Endodermal cell (in vitro differentiated cells): ENCODE data around the gene MNAT1. TPM values are rescaled to one million over a fixed set of nuclear protein-coding genes. Genes with fewer than 3 reads are reported as not detected.

ENCODE experiments used
- DNase-seq: peaks from one replicate; pipeline ENCODE4 v3.0.0-alpha.2; 2017
- H3K27ac ChIP-seq: 2 replicates; pipeline ENCODE4 v1.5.1; 2013; ENCODE audit warnings: mild to moderate bottlenecking, low read depth, low read length, moderate library complexity
- H3K27me3 ChIP-seq: 2 replicates; pipeline ENCODE4 v1.6.1; 2013; ENCODE audit warnings: mild to moderate bottlenecking, low read length, moderate library complexity; ENCODE audit not compliant: insufficient read depth, control insufficient read depth, poor library complexity, severe bottlenecking
- H3K36me3 ChIP-seq: 2 replicates; pipeline ENCODE4 v1.7.0; 2013; ENCODE audit warnings: mild to moderate bottlenecking, low read length, moderate library complexity; ENCODE audit not compliant: control insufficient read depth, insufficient read depth
- H3K4me1 ChIP-seq: one replicate; pipeline ENCODE4 v1.7.0; 2013; ENCODE audit warnings: low read length; ENCODE audit not compliant: control insufficient read depth, insufficient read depth
- H3K4me3 ChIP-seq: 2 replicates; pipeline ENCODE4 v1.5.1; 2013; ENCODE audit warnings: mild to moderate bottlenecking, low read length, moderate library complexity
- H3K9ac ChIP-seq: 2 replicates; pipeline ENCODE4 v1.6.1; 2013; ENCODE audit warnings: mild to moderate bottlenecking, low read length, moderate library complexity; ENCODE audit not compliant: poor library complexity, severe bottlenecking; ENCODE audit errors: extremely low read depth
- H3K9me3 ChIP-seq: 2 replicates; pipeline ENCODE4 v1.6.1; 2013; ENCODE audit warnings: mild to moderate bottlenecking, low read length, moderate library complexity; ENCODE audit not compliant: control insufficient read depth
- H3K27ac Mint-ChIP-seq: 2 replicates; pipeline ENCODE4 v1.8.0; 2020; ENCODE audit warnings: mixed read lengths
- H3K27me3 Mint-ChIP-seq: 2 replicates; pipeline ENCODE4 v1.8.0; 2021; ENCODE audit warnings: mild to moderate bottlenecking, mixed read lengths; ENCODE audit not compliant: insufficient read depth
- H3K36me3 Mint-ChIP-seq: 2 replicates; pipeline ENCODE4 v1.8.0; 2020; ENCODE audit warnings: low read depth, mixed read lengths
- H3K4me1 Mint-ChIP-seq: 2 replicates; pipeline ENCODE4 v1.8.0; 2020; ENCODE audit warnings: mixed read lengths
- H3K4me3 Mint-ChIP-seq: 2 replicates; pipeline ENCODE4 v1.8.0; 2020; ENCODE audit warnings: mild to moderate bottlenecking, moderate library complexity, mixed read lengths
- H3K9me3 Mint-ChIP-seq: 2 replicates; pipeline ENCODE4 v1.8.0; 2020; ENCODE audit warnings: mild to moderate bottlenecking, mixed read lengths
- CTCF ChIP-seq: fragments of 200-600 bp; sonication (generic); conservative IDR thresholded peaks from 2 replicates; pipeline ENCODE4 v1.5.0; 2021; ENCODE audit warnings: antibody characterized with exemption, mild to moderate bottlenecking
- WGBS, 2 experiments: methylation state at CpG; one replicate each; pipeline versions ENCODE4 v1.1.5 to v1.1.7; 2013; ENCODE audit warnings: missing lambda C conversion rate in 2 of 2, mixed read lengths in 1 of 2; ENCODE audit not compliant: insufficient coverage in 1 of 2, insufficient read length in 1 of 2; 5-methylcytosine and 5-hydroxymethylcytosine counted together
- total RNA-seq, 2 donors: library from RNA; stranded (reverse); fragmentation: NEBNext Ultra II Directional in 1 of 2; extraction: Animal tissue kit (Norgen Biotek cat#: 25700) in 1 of 2; gene quantifications; 2 replicates in 1 of 2; 3 replicates in 1 of 2; pipeline ENCODE4 v1.2.1, GENCODE V29; 2021

Gene MNAT1
- total RNA-seq, 2 donors from 2014 or later = 36.8 to 42.6 TPM

GRCh38 chr14:60760644-60761364, 26.2 kb downstream of the MNAT1 start:
- Histone ChIP-seq H3K9ac (no peak overlapping the region), H3K4me1 (peaks cover 4% of the 10 kb centered on the region), H3K27me3 (no peaks in the 10 kb centered on the region), H3K27ac (no peak overlapping the region), H3K36me3 (no peaks in the 10 kb centered on the region), H3K4me3 (no peak overlapping the region), H3K9me3 (no peaks in the 10 kb centered on the region)
- WGBS, 2 experiments = 51% methylated on average over 3 of the region's 3 CpGs; no CpG with 5 or more reads in 1 of the 2 experiments
- Mint-ChIP-seq H3K27ac (peak overlapping the region; percentile 89), H3K36me3 (no peaks in the 10 kb centered on the region), H3K4me3 (no peak overlapping the region), H3K9me3 (no peaks in the 10 kb centered on the region), H3K4me1 (peaks cover 35% of the 10 kb centered on the region), H3K27me3 (no peaks in the 10 kb centered on the region)
- no peak for DNase-seq
- no peak for TF ChIP-seq CTCF

DNA sequence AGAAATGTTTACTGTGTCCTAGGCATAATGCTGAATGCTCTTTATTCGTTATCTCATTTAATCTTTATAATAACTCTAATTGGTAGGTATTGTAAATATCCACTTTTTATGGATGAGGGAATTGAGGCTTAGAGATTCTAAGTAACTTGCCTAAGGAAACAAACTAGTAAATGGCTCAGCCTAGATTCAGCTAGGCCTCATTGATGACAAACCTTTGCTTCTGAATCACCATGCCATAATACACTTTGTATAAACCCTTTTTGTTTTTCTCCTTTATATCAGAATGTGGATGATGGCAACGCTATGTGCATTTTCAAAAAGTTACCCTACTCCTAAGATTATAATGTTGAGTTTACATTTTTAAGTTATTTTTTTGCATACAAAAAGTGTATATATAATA, 34.0 kb downstream of the MNAT1 start:
- Histone ChIP-seq H3K4me1 (peaks cover 4% of the 10 kb centered on the region), H3K9ac (no peak overlapping the region), H3K9me3 (no peaks in the 10 kb centered on the region), H3K27me3 (no peaks in the 10 kb centered on the region), H3K36me3 (no peaks in the 10 kb centered on the region), H3K27ac (no peak overlapping the region), H3K4me3 (no peak overlapping the region)
- no peak overlapping the region for H3K27ac Mint-ChIP-seq
- no peak overlapping the region for H3K4me3 Mint-ChIP-seq
- H3K36me3 Mint-ChIP-seq = no peaks in the 10 kb centered on the region
- H3K27me3 Mint-ChIP-seq = no peaks in the 10 kb centered on the region
- H3K4me1 Mint-ChIP-seq = peaks cover 9% of the 10 kb centered on the region
- DNase-seq = no peak
- TF ChIP-seq CTCF = no peak
- H3K9me3 Mint-ChIP-seq = no peaks in the 10 kb centered on the region
- no CpG with 5 or more reads among the region's 2 CpGs for WGBS, 2 experiments

GRCh38 chr14:60771117-60771516, 36.6 kb downstream of the MNAT1 start:
- H3K36me3 ChIP-seq = no peaks in the 10 kb centered on the region
- H3K9ac ChIP-seq = no peak overlapping the region
- DNase-seq = no peak
- H3K27me3 ChIP-seq = no peaks in the 10 kb centered on the region
- Mint-ChIP-seq H3K9me3 (no peaks in the 10 kb centered on the region), H3K4me1 (no peaks in the 10 kb centered on the region), H3K36me3 (no peaks in the 10 kb centered on the region), H3K4me3 (no peak overlapping the region), H3K27ac (no peak overlapping the region), H3K27me3 (no peaks in the 10 kb centered on the region)
- no peaks in the 10 kb centered on the region for H3K4me1 ChIP-seq
- H3K4me3 ChIP-seq = no peak overlapping the region
- TF ChIP-seq CTCF = no peak
- no peak overlapping the region for H3K27ac ChIP-seq
- WGBS, 2 experiments = 43% methylated on average over 2 of the region's 2 CpGs; no CpG with 5 or more reads in 1 of the 2 experiments
- no peaks in the 10 kb centered on the region for H3K9me3 ChIP-seq
